ENCODE measurements around the gene FAM216B.
"Not testable (repeated sequence)": the region's sequence is repeated elsewhere in the genome, so short reads cannot be mapped to it uniquely, and the experiment has no call there.

The FAM216B gene

DNA sequence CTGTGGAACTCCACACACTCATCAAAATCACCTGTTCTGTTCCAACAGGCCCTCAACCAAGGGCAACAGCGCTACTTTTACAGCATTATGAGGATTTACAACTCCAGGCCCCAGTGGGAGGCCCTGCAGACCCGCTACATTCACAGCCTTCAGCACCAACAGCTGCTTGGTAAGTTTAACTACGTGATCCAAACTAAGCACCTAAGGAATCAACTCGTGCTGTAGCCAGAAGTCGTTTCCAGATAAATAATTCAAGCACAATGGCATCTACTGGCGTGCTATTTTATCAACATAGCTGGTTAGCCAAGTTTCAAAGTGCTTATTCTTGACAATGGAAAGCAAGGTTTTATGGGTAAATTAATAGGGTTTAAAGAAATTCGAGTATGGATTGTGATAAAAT, 5.3 kb downstream of the FAM216B start:
- no peak for DNase-seq (ENCODE audit: low read depth)

DNA sequence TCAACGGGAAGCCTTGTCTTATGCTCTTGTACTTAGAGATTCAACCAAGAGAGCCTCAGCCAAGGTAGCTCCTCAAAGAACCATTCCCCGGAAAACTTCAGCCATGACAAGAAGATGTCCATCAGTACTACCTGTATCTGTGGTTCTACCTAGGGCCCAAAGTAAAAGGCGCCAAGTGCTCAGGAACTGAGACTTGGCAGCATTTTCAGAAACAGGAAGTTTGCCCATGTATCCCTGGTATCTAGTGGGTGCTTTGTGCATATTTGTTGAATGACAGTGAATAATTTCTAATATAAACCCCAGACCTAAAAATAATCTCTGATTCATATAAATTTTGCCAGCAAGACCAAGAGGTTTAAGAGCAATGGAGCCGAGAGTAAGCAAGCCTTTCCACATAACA, 7.2 kb downstream of the FAM216B start:
- DNase-seq (ENCODE audit: low read depth), result no peak

DNA sequence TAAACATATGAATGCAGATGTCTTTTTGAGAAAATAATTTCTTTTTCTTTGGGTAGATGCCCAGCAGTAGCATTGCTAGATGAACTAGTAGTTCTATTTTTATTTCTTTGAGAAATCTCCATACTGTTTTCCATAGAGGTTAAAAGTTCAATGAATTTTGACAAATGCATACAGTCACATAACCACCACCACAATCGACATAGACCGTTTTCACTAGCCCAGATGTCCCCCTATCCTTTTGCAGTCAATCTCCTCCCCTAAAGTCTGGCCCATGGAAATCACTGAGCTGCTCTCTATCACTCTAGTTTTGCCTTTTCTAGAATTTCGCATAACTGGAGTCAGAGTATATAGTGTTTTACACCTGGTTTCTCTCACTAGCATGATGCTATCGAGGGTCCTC, 10.8 kb downstream of the FAM216B start:
- no peak for DNase-seq (ENCODE audit: low read depth)

DNA sequence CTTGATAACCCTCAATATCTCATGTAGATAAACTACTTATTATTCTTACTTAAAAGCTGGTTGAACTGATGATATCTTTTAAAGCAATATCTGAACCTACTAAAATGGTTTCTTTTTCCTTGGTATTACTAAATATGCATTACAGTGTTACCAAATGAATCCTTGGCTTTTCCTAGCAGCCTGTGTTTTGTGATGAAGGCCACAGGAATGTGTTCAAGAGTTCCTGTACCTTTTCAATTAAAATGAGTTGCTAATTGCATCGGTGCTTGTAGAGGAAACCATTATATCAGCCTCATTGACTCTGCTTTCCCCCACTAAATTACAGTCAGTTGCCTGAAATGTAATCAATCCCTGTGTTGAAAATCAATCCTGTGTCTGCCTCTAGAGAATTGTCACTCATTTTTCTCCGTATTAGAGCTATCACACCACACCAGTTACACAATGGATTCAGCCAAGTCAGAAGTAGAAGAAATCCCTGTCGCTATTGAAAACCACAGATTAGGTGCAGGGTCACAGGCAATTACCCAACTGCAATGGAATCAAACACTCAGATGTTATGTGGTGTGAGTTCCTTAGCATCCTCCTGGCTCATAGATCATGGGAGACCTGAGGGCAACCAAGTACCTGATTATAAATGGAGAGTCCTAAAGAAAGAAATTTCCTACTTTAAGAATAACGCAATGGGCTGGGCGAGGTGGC, 13.3 kb downstream of the FAM216B start:
- no peak for DNase-seq (ENCODE audit: low read depth)

DNA sequence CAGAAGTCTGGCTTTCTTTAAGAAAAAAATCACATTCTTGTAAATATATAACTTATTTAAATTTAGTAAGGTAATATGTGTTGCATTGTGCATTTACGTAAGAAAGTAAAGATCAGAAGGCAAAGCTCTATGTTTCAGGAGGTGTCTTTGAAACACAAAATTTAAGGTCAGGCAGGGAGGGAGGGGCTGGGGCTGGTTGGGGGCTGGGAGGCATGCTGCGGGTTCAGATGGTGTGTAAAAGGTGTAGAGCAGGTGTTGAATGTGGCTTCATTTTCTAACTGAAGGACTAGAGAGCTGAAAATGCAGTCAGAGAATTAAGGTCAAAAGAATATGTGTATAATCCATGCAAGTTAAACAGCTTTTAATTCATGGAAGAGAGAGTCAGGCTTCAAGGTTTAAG, 14.3 kb downstream of the FAM216B start:
- DNase-seq (ENCODE audit: low read depth), result no peak

DNA sequence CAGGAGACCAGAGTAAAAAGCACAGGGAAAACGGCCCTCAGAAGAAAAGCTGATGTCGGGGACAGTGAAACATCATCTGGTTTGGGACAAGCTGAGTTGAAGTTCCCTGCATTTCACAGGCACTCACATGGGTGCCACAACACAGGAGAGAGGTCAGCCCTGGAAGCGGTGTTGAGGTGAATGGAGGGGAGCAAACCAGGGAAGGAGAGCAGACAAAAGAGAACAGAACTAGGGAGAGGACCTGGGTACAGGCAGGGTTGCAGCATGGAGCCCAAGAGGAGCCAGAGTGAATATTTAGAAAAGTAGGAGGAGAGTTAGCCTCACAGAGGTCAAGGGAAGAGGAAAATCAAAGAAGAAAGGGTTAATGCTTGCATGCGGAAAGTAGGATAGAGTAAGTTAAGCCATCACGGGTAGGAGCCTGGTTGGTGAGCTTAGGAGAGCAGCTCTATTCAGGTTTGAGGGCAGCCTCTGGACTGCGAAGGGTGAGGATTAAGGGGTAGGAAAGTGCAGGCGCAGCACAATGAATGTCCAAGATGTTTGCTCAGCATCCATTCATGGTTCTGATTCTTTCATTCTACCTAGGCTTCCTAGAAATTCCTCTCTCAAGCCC, 15.5 kb downstream of the FAM216B start:
- no peak for DNase-seq (ENCODE audit: low read depth)

DNA sequence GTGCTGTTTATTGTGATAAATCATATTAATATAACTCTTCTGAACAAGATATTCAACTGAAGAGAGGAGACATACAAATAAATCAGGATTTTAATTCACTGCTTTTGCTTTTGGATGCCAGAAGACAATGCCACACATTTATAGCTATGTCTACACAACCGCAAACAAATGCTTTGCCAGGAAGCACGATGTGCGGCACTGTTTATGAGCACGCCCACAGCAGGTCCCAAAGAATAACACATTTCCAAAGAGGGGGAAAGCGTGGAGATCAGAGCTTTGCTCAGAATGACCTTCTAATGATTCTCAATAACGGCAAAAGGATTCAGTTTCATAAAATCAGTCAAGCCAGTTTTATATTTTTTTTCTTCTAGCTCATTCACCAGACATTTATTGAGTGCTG, 16.7 kb downstream of the FAM216B start:
- DNase-seq (ENCODE audit: low read depth), result no peak

DNA sequence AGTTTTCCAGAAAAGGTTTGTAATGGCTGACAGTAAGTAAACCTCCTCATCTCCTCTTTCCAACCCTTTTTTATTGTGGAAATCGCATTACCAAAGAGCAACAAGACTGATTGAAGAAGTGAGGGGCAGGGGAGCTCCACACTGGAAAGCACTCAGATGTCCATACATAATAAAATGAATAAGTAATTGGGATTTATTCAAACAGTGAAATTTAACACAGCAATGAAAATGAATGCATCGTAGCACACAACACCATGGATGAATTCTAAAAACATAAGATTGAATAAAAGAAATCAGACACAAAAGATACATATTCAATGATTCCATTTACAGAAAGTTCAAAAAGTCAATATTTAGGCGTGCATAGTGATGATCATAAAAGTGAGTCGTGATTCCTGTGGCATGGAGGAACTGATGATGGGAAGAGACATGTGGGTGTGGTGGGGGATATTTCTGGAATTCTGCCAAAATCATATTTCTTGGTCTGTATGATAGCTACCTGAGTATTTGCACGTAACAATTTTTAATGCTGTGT, 18.8 kb downstream of the FAM216B start:
- DNase-seq (ENCODE audit: low read depth), result no peak

DNA sequence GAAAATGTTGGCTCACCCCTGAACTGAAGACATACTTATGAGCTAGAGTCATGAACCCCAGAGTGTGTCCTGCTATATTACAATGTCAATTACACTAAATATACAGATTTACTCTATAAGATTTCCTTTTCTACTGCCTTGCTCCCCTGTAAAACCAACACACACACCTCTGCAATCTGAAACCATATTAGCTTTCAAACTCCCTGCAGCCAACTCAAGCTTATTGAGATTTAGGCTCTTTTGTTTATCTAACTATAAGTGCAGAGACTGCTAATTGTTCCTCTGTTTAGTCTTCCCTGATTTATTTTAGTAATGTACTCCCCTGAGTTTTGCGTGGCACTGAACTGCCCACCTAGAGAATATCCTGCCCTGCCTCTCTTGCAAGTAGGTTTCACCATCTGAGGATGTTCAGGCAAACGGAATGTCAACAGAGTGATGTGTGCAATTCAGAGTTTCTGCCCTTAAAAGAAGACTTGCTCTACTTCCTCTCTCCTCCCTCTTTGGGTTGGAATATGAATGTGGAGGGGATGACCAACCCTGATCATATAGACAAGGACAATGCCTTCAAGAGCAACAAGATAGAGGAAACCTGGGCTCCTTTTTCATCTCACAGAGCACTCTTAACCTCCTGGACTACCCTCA, 22.3 kb downstream of the FAM216B start:
- DNase-seq (ENCODE audit: low read depth), result no peak

DNA sequence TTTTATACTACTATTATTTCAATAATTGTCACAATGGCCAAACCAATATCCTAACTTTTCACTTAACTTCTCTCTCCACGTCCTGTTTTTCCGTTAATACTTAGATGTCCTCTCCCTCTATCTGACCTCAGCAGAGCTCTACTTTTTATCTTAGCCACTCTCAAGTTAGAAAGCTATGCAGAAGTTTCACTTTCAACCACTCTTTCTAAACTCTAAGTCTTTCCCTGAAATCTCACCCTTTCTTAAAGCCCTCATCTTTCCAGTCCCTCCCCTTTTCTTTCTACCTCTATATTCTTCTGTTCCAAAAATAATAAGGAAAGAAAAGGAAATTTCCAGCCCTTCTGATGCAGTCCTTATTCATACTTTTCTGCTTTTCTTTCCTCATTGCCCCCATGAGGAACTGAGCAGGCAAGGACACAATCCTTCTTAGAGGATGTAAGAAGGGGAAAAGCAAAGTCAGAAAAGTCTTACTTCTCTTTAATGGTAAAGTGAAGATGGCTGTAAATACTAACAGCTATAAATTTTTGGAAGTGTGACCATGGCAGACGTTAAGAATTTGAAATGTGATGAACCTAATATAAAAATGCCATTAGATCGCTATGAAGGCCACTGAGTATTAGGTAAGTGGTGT, 23.0 kb downstream of the FAM216B start:
- no peak for DNase-seq (ENCODE audit: low read depth)

DNA sequence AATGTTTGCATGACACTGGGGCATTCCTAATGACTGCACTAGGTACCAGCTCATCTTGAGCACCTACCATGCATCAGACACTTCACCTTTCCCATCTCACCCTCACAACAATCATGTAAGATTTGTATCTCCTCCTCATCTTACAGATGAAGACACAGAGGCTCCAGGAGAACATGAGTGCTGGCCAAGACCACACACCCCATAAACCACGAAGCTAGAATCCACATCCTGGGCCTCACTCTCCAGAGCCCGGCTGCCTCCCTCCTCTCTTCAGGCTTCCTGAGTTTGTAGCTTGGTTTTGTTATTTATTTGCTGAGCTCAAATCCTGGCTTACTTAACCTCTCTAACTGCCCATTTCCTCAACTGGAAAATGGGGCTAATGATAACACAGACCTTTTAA, 25.9 kb downstream of the FAM216B start:
- no peak for DNase-seq (ENCODE audit: low read depth)

DNA sequence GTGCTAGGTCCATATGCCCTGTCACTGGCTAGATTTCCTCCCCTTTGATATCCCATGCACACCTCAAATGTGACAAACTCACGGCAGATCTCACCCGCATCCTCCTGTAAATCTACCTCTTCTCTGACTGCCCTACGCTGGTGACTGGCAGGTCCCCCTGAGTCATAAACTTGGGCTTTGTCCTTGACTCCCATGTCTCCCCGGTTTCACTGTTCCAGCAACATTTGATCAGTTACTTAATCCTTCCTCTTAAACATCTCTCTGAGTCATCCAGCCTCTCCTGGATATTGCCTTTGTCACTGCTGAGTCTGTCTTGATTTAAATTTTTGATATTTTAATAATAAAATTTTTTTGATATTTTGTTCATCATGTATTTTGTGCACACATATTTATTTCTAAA, 26.5 kb downstream of the FAM216B start:
- no peak for DNase-seq (ENCODE audit: low read depth)

DNA sequence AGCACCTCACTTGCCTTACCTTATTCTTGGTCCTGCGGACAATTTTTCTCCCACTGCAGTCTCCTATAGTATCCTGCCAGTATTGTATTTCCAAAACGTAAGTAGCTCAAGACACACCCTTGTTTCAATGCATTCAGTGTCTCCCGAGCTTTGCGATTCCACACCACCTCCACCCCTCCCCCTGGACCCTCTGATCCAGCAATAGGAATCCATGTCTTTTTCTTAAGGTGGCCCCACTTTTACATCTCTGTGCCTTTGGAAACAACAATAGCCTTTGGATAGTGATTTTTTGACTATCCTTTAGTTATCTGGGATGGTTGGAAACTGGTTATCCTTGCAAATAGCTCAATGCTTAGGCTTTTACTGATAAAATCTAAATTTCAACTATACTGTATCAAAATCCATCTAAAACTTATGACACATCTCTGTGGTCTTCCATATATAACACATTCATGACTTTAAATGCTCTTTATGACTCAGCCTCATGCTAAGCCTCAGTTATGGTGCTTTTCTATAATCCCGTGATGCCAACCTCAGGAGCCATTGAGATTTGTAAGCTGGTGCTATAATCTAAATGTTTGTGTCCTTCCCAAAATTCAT, 27.1 kb downstream of the FAM216B start:
- DNase-seq (ENCODE audit: low read depth), result no peak

DNA sequence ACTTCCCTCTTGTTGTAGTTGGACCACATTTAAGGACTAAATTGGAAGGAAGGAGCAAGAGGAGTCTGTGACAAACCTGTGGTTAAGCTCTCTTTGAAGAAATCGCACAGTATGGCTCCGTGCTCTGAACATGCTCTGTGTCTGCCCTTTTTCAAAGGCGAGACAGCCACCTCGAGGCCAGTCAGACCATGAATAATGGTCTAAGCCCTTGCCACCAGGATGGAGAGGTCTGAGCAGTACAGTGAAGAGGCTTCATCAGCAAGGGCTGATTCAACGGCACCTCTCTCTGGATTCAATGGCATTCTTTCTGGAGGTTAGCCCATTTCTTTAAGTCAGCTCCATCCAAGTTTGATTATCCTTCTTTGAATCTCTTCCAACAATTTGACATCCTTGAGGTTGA, 30.9 kb downstream of the FAM216B start:
- DNase-seq (ENCODE audit: low read depth), result no peak

DNA sequence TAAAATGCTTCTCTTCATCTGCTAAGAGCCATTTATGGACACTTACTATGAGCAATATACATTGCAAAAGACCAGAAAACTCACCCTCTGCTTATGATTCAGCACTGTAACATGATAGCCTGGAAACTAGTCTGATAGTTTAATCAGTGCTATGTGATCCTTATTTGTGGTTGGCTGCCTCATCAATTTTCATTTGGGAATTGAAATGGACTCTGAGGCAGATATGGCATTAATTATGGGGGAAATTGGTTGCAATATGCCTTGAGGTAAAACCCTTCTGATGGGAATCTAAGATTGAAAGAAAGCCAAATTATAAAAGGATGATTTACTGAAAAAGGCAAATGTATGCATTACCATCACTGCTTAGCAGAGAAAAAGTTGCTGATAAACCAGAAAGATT, 33.5 kb downstream of the FAM216B start:
- no peak for DNase-seq (ENCODE audit: low read depth)

DNA sequence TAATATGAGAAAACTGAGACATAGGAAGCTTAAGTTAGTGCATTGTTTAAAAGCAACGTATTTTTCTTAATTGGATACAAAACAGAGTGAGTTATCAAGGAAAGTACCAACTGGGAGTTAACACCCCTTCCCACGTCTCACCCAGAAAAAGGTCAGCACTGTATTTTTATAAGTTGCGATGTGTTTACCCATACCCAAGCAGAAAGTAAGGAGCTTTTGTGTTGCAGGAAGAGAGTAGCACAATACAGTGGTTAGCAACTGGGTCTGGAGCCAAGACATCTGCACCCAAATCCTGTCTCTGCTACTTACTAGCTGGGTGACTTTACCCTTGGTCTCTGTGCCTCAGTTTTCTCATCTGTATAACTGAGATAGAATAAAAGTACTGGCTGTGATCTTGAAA, 34.3 kb downstream of the FAM216B start:
- no peak for DNase-seq (ENCODE audit: low read depth)

DNA sequence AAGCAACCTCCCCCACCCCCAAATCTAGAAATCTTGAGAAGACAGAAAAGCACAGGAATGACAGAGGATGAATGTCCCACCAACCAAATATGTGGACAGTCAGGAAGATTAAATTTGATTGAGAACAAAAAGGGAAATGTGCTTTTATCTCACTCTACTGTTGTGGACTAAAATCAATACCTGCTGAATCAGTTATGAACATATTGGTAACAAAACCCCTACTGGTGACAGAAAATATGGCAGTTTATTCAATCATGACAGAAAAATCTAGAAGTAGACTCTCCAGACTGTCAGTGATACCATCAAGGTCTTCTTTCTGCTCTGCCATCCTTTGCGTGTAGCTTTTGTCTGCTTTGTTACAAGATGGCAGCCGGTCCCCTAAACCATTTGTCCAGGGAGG, 35.2 kb downstream of the FAM216B start:
- DNase-seq (ENCODE audit: low read depth), result no peak

DNA sequence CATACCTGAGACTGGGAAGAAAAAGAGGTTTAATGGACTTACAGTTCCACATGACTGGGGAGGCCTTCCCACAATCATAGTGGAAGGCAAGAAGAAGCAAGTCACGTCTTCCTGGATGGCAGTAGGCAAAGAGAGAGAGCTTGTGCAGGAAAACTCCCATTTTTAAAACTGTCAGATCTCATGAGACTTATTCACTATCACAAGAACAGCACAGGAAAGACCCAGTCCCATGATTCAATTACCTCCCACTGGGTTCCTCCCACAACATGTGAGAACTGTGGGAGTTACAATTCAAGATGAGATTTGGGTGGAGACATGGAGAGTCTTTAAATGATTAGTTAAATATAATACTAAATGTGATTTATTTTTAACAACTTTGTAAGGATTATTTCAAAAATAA, 38.3 kb downstream of the FAM216B start:
- not testable (repeated sequence) for DNase-seq (ENCODE audit: low read depth)

DNA sequence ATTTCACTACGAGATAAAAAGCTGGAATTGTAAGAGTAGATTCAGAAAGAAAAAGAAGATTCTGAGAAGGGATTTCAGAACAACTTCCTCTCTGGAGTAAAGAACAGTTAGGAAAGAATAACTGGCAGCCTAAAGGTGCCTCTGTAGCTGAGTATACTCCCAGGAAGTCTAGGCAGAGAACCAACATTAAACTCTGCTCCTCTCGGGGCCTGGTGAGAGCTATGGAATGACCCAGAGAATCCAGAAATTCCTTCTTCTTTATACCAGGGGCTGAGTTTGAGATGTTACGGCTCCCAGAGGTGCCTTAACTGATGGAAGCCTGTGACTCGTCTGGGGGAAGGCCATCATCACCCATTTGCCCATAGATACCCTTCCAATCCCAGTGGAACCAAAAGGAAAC, 39.1 kb downstream of the FAM216B start:
- DNase-seq (ENCODE audit: low read depth), result no peak

DNA sequence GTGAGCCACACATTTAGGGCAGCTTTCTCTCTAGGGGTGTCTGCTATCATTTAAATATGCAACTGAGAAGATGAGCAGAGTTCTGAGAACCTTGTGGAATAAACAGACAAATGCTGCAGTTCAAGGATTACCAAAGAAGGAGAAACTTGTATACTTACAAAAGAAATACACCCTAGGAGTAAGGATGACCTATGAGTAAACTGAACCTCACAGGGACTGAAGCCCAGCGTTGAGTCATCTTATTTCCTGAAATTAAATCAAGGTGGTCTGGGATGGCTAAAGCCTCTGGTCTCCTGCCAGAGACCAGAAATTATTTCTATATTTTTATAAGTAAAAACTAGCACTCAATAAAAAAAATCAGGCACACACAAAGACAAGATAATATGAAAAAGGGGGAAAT, 40.1 kb downstream of the FAM216B start:
- DNase-seq (ENCODE audit: low read depth), result no peak

DNA sequence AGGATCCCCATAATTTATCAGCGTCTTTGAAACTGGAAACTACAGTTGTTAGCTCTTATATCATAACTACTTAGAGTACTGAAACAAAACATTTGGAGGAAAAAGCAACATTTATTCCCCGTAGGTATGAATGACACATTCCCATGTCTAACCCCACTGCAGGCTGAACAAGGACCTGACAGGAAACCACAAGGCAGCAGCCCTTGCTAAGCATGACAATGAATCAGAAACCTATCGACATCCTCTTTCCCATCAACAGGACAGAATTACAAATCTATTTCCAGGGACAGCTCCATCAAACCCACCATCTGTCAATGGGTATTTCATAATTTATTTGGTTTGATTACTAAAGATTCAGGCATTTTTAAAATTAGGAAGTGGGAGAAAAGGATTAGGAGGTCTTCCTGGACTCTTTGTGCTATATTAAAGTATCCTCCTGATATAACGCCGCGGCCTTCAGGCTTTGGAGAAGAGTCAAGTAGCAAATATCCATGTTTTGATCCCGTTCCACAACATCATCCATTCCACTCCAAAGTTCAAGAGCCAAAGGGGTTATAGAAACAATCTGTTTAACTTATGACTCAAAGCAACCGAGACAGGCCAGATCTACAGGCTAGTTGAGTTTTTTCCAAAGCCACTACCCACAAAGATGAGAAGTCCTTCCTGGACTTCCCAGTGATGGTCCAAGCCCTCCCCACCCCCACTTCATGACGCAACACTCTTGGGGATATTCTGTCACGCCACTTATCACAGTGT, 51.1 kb downstream of the FAM216B start:
- DNase-seq (ENCODE audit: low read depth), result no peak

DNA sequence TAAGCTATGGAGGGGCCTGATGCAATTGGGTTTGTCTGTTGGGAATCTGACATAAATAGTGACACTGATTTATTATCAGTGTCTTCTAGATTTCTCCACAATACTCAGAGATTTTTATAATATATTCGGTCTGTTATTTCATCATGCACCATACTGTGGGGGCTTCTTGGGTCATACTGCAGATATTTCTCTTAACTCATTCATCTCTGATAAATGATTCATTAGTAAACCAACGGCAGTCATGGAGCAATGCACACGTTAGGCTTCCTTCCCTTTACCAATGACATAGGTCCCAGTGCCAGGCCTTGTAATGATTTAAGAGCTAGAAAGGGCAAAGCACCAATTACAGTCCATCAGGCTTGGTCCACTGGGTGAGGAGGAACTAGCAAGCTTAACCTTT, 53.6 kb downstream of the FAM216B start:
- DNase-seq (ENCODE audit: low read depth), result no peak
